Lower lobe of right lung (tissue), 2 donors: Measurements from ENCODE around the gene PALD1. TPM values are rescaled to one million over a fixed set of nuclear protein-coding genes. Genes with fewer than 3 reads are reported as not detected.

ENCODE experiments used
- ATAC-seq, 2 donors: fragments of 200-7000 bp; cut with Tn5 transposase; one replicate each; pipeline ENCODE4 v1.9.1; 2020 to 2022; ENCODE audit warnings: mild to moderate bottlenecking in 2 of 2, moderate library complexity in 2 of 2
- DNase-seq: peaks from one replicate; pipeline ENCODE4 v3.0.0-alpha.2; 2020
- H3K27ac ChIP-seq: fragments of 200-600 bp; one replicate; pipeline ENCODE4 v1.8.0; 2022
- H3K27me3 ChIP-seq: fragments of 200-600 bp; one replicate; pipeline ENCODE4 v1.8.0; 2022; ENCODE audit warnings: low read depth
- H3K36me3 ChIP-seq: fragments of 200-600 bp; one replicate; pipeline ENCODE4 v1.8.0; 2022; ENCODE audit warnings: mild to moderate bottlenecking
- H3K4me1 ChIP-seq: fragments of 200-600 bp; one replicate; pipeline ENCODE4 v1.8.0; 2022
- H3K4me3 ChIP-seq: fragments of 200-600 bp; one replicate; pipeline ENCODE4 v1.8.0; 2022; ENCODE audit warnings: mild to moderate bottlenecking
- H3K9me3 ChIP-seq: fragments of 200-600 bp; one replicate; pipeline ENCODE4 v1.8.0; 2022
- CTCF ChIP-seq: fragments of 200-600 bp; IDR thresholded peaks from one replicate; pipeline ENCODE4 v1.8.0; 2022; ENCODE audit warnings: antibody characterized with exemption, mild to moderate bottlenecking
- intact Hi-C: fragments of 100-400 bp; cut with DNase I; formaldehyde crosslinking; loops from one replicate; pipeline ENCODE4 v1.11.0; 2022
- total RNA-seq: library from RNA; stranded (reverse); fragmentation: NEBNext Ultra II Directional; extraction: Animal tissue kit (Norgen Biotek cat#: 25700); gene quantifications from one replicate; pipeline ENCODE4 v1.2.1, GENCODE V29; 2021
- donor health status: DM: no; HTN: yes; CAD: no; lungs with severe emphysema.

The PALD1 gene
- total RNA-seq, 1 donor from 2014 or later: 16.0 TPM

- no peak overlapping the region for H3K27ac ChIP-seq
- TF ChIP-seq CTCF: peak; percentile 53
- intact Hi-C loops: no loop called here
Observed at GRCh38 chr10:70558871-70559810, 80.6 kb downstream of the PALD1 start.

GRCh38 chr10:70559861-70560260, 81.3 kb downstream of the PALD1 start:
- peaks cover 22% of the 10 kb centered on the region for H3K36me3 ChIP-seq
- no peak for ATAC-seq
- TF ChIP-seq CTCF: no peak
- intact Hi-C loops: no loop called here
- H3K27ac ChIP-seq: no peak overlapping the region
- H3K27me3 ChIP-seq: no peaks in the 10 kb centered on the region
- no peak overlapping the region for H3K4me3 ChIP-seq
- peaks cover 40% of the 10 kb centered on the region for H3K4me1 ChIP-seq
- H3K9me3 ChIP-seq: no peaks in the 10 kb centered on the region
- DNase-seq: no peak

More at GRCh38 chr10:70558871-70559810, 80.6 kb downstream of the PALD1 start:
- DNase-seq: peak; percentile 68
- Histone ChIP-seq H3K4me1 (peaks cover 40% of the 10 kb centered on the region), H3K27me3 (no peaks in the 10 kb centered on the region), H3K36me3 (peaks cover 15% of the 10 kb centered on the region), H3K4me3 (no peak overlapping the region), H3K9me3 (no peaks in the 10 kb centered on the region)
- ATAC-seq: peak; percentile 85 to 87

GRCh38 chr10:70560511-70560941, 82.0 kb downstream of the PALD1 start:
- peaks cover 40% of the 10 kb centered on the region for H3K4me1 ChIP-seq
- no peak overlapping the region for H3K4me3 ChIP-seq
- H3K9me3 ChIP-seq: no peaks in the 10 kb centered on the region
- H3K36me3 ChIP-seq: peaks cover 23% of the 10 kb centered on the region
- DNase-seq (no peak), ATAC-seq (no peak)
- no peak for TF ChIP-seq CTCF
- no peaks in the 10 kb centered on the region for H3K27me3 ChIP-seq
- intact Hi-C loops: no loop called here
- H3K27ac ChIP-seq: no peak overlapping the region

- ATAC-seq: peak in 1 of 2 donors; percentile 23
- Histone ChIP-seq H3K9me3 (no peaks in the 10 kb centered on the region), H3K36me3 (peaks cover 27% of the 10 kb centered on the region), H3K4me3 (no peak overlapping the region), H3K27me3 (no peaks in the 10 kb centered on the region), H3K4me1 (peaks cover 40% of the 10 kb centered on the region), H3K27ac (no peak overlapping the region)
- no peak for TF ChIP-seq CTCF
- intact Hi-C loops: no loop called here
- DNase-seq: peak; percentile 67
Observed at GRCh38 chr10:70561070-70561469, 82.5 kb downstream of the PALD1 start.

- DNase-seq (no peak), ATAC-seq (no peak)
- Histone ChIP-seq H3K4me1 (peaks cover 40% of the 10 kb centered on the region), H3K9me3 (no peaks in the 10 kb centered on the region), H3K4me3 (no peak overlapping the region), H3K27ac (no peak overlapping the region), H3K36me3 (peaks cover 28% of the 10 kb centered on the region), H3K27me3 (no peaks in the 10 kb centered on the region)
- no peak for TF ChIP-seq CTCF
- intact Hi-C loops: no loop called here
Observed at GRCh38 chr10:70561558-70561957, 83.0 kb downstream of the PALD1 start.
